PC-3 (cell line): ENCODE data around the gene RNF208.

ENCODE experiments used
- EZH2 ChIP-seq: fragments of 300-600 bp; sonication (generic); IDR thresholded peaks from one replicate; pipeline ENCODE4 v1.6.1; 2017; ENCODE audit warnings: antibody characterized with exemption, mild to moderate bottlenecking, low read length; ENCODE audit not compliant: unreplicated experiment
- TF ChIP-seq, protein P1 (sequence below): fragments of 300-600 bp; sonication (generic); conservative IDR thresholded peaks from 2 replicates; pipeline ENCODE4 v1.5.1; 2017; ENCODE audit warnings: antibody characterized with exemption, low read depth, mild to moderate bottlenecking, low read length

DNA sequence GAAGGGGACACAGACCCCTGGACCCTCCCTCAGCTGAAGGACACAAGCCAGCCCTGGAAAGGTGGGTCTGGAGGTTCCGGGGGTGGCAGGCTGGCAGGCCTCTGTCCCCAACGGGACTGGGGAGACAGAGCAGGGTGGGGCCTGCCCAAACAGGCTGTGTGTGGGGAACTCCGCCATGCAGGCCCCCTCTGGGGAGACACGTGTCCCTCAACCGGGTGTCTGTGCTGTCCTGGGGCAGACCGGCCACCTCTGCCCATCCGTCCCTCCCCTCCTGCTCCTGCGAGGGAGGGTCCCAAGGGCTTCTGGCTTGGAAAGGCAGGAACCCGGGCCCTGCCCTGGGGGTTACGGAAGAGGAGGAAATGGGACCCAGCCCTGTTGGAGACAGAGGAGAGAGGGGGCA lies 10.1 kb upstream of the RNF208 start:
- TF ChIP-seq, protein P1, sequence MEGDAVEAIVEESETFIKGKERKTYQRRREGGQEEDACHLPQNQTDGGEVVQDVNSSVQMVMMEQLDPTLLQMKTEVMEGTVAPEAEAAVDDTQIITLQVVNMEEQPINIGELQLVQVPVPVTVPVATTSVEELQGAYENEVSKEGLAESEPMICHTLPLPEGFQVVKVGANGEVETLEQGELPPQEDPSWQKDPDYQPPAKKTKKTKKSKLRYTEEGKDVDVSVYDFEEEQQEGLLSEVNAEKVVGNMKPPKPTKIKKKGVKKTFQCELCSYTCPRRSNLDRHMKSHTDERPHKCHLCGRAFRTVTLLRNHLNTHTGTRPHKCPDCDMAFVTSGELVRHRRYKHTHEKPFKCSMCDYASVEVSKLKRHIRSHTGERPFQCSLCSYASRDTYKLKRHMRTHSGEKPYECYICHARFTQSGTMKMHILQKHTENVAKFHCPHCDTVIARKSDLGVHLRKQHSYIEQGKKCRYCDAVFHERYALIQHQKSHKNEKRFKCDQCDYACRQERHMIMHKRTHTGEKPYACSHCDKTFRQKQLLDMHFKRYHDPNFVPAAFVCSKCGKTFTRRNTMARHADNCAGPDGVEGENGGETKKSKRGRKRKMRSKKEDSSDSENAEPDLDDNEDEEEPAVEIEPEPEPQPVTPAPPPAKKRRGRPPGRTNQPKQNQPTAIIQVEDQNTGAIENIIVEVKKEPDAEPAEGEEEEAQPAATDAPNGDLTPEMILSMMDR = no peak
- no peak for TF ChIP-seq EZH2
